Mesenchymal stem cell (in vitro differentiated cells and primary cell): ENCODE results near the gene DIPK1B.

Source experiments
- DNase-seq: peaks from one replicate; pipeline ENCODE4 v3.0.0-alpha.2; 2013
- H2AFZ ChIP-seq: one replicate; pipeline ENCODE4 v1.6.1; 2013; ENCODE audit warnings: low read depth, mild to moderate bottlenecking, control low read depth, inconsistent platforms, low read length, moderate library complexity
- H2AK5ac ChIP-seq: 2 replicates; pipeline ENCODE4 v1.6.1; 2013; ENCODE audit warnings: low read length, moderate library complexity, mild to moderate bottlenecking, inconsistent platforms; ENCODE audit not compliant: severe bottlenecking
- H2BK120ac ChIP-seq: one replicate; pipeline ENCODE4 v1.6.1; 2013; ENCODE audit warnings: low read depth, mild to moderate bottlenecking, inconsistent platforms, low read length, moderate library complexity
- H2BK12ac ChIP-seq, 2 experiments: one replicate each; pipeline ENCODE4 v1.6.1; 2013; ENCODE audit warnings: inconsistent platforms in 2 of 2, low read length in 2 of 2, mild to moderate bottlenecking in 2 of 2, moderate library complexity in 2 of 2, control low read depth in 1 of 2
- H2BK15ac ChIP-seq: one replicate; pipeline ENCODE4 v1.6.1; 2013; ENCODE audit warnings: mild to moderate bottlenecking, low read depth, inconsistent platforms; ENCODE audit not compliant: poor library complexity, severe bottlenecking
- H2BK5ac ChIP-seq: 2 replicates; pipeline ENCODE4 v1.6.1; 2013; ENCODE audit warnings: low read depth, mild to moderate bottlenecking, low read length, control low read depth, inconsistent platforms; ENCODE audit not compliant: poor library complexity, severe bottlenecking
- H3K14ac ChIP-seq, 2 experiments: one replicate each; pipeline ENCODE4 v1.6.1; 2013; ENCODE audit warnings: inconsistent platforms in 2 of 2, low read length in 2 of 2, control low read depth in 1 of 2, mild to moderate bottlenecking in 1 of 2, moderate library complexity in 1 of 2
- H3K18ac ChIP-seq, 2 experiments: one replicate each; pipeline ENCODE4 v1.6.1; 2013; ENCODE audit warnings: inconsistent platforms in 2 of 2, low read length in 2 of 2, control low read depth in 1 of 2, low read depth in 1 of 2, mild to moderate bottlenecking in 1 of 2
- H3K23ac ChIP-seq, 2 experiments: one replicate each; pipeline ENCODE4 v1.6.1; 2013; ENCODE audit warnings: inconsistent platforms in 2 of 2, low read length in 2 of 2, mild to moderate bottlenecking in 2 of 2, moderate library complexity in 2 of 2, control low read depth in 1 of 2
- H3K27ac ChIP-seq: 2 replicates; pipeline ENCODE4 v1.5.1; 2013; ENCODE audit warnings: mild to moderate bottlenecking, moderate library complexity, low read length, control low read depth, inconsistent platforms; ENCODE audit not compliant: poor library complexity, severe bottlenecking
- H3K27me3 ChIP-seq, 2 experiments: 2 replicates each; pipeline versions ENCODE4 v1.6.1 to v1.7.0; 2013; ENCODE audit warnings: low read length in 2 of 2, mild to moderate bottlenecking in 2 of 2, moderate library complexity in 2 of 2, control low read depth in 1 of 2, inconsistent platforms in 1 of 2; ENCODE audit not compliant: control insufficient read depth in 1 of 2, insufficient read depth in 1 of 2
- H3K36me3 ChIP-seq, 2 experiments: 2 replicates each; pipeline versions ENCODE4 v1.6.1 to v1.7.0; 2013; ENCODE audit warnings: low read length in 2 of 2, control low read depth in 1 of 2, inconsistent platforms in 1 of 2, low read depth in 1 of 2, mild to moderate bottlenecking in 1 of 2; ENCODE audit not compliant: insufficient read depth in 2 of 2, control insufficient read depth in 1 of 2
- H3K4ac ChIP-seq, 2 experiments: one replicate each; pipeline ENCODE4 v1.6.1; 2013; ENCODE audit warnings: inconsistent platforms in 2 of 2, low read length in 2 of 2, mild to moderate bottlenecking in 2 of 2, moderate library complexity in 2 of 2, control low read depth in 1 of 2, low read depth in 1 of 2
- H3K4me1 ChIP-seq: 2 replicates; pipeline ENCODE4 v1.6.1; 2013; ENCODE audit warnings: low read depth, low read length, control low read depth; ENCODE audit not compliant: control insufficient read depth, insufficient read depth
- H3K4me2 ChIP-seq: 2 replicates; pipeline ENCODE4 v1.6.1; 2013; ENCODE audit warnings: low read length, mild to moderate bottlenecking, inconsistent platforms; ENCODE audit not compliant: poor library complexity, severe bottlenecking
- H3K4me3 ChIP-seq, 2 experiments: 2 replicates each; pipeline versions ENCODE4 v1.5.1 to v1.7.0; 2013; ENCODE audit warnings: low read length in 2 of 2, mild to moderate bottlenecking in 2 of 2, control low read depth in 1 of 2, low read depth in 1 of 2; ENCODE audit not compliant: insufficient read depth in 1 of 2
- H3K79me1 ChIP-seq: replicated peaks from 2 replicates; pipeline ENCODE4 v1.6.1; 2013; ENCODE audit warnings: mild to moderate bottlenecking, control low read depth, low read length, inconsistent platforms; ENCODE audit not compliant: poor library complexity, severe bottlenecking
- H3K9ac ChIP-seq: 2 replicates; pipeline ENCODE4 v1.7.0; 2013; ENCODE audit warnings: mild to moderate bottlenecking, low read length, moderate library complexity
- H3K9me3 ChIP-seq: 2 replicates; pipeline ENCODE4 v1.7.0; 2013; ENCODE audit warnings: mild to moderate bottlenecking, low read length; ENCODE audit not compliant: control insufficient read depth
- H4K8ac ChIP-seq: one replicate; pipeline ENCODE4 v1.6.1; 2013; ENCODE audit warnings: inconsistent platforms, mild to moderate bottlenecking, low read length, moderate library complexity
- H4K91ac ChIP-seq: one replicate; pipeline ENCODE4 v1.6.1; 2013; ENCODE audit warnings: mild to moderate bottlenecking, low read length, inconsistent platforms
- WGBS: methylation state at CpG from one replicate; pipeline ENCODE4 v1.1.7; 2013; ENCODE audit warnings: mixed read lengths; 5-methylcytosine and 5-hydroxymethylcytosine counted together

Gene DIPK1B

DNA sequence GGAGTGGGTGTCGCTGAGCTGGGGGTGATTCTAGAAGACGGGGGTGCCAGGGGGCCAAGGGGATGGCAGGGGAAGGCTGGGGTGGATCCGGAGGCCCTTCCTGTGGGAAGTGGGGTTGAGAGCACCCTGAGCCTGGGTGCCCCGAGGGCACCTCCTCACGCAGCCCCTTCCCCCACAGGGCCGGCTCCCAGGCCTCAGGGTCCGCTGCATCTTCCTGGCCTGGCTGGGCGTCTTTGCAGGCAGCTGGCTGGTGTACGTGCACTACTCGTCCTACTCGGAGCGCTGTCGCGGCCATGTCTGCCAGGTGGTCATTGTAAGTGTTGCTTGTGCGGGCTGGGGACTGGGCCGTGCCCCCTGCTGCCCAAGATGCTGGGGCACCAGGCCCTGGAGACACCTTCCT lies 5.0 kb downstream of the DIPK1B start:
- Histone ChIP-seq H3K79me1 (peaks cover 6% of the 10 kb centered on the region), H2BK15ac (no peak overlapping the region), H2AK5ac (no peak overlapping the region), H3K4me1 (peaks cover 37% of the 10 kb centered on the region), H2BK120ac (no peak overlapping the region), H3K18ac (no peak overlapping the region), H3K27ac (no peak overlapping the region), H3K4me3 (no peak overlapping the region), H4K8ac (no peak overlapping the region), H3K4ac (no peak overlapping the region), H3K4me2 (no peak overlapping the region), H3K23ac (no peak overlapping the region), H3K14ac (no peak overlapping the region), H3K36me3 (peaks cover 7 to 25% of the 10 kb centered on the region in 2 experiments), H2AFZ (no peak overlapping the region), H3K27me3 (peaks cover 4 to 32% of the 10 kb centered on the region in 2 experiments), H4K91ac (no peak overlapping the region), H3K9me3 (no peaks in the 10 kb centered on the region), H2BK5ac (no peak overlapping the region), H3K9ac (no peak overlapping the region), H2BK12ac (no peak overlapping the region)
- WGBS: 95% methylated on average over 16 of the region's 16 CpGs
- no peak for DNase-seq

DNA sequence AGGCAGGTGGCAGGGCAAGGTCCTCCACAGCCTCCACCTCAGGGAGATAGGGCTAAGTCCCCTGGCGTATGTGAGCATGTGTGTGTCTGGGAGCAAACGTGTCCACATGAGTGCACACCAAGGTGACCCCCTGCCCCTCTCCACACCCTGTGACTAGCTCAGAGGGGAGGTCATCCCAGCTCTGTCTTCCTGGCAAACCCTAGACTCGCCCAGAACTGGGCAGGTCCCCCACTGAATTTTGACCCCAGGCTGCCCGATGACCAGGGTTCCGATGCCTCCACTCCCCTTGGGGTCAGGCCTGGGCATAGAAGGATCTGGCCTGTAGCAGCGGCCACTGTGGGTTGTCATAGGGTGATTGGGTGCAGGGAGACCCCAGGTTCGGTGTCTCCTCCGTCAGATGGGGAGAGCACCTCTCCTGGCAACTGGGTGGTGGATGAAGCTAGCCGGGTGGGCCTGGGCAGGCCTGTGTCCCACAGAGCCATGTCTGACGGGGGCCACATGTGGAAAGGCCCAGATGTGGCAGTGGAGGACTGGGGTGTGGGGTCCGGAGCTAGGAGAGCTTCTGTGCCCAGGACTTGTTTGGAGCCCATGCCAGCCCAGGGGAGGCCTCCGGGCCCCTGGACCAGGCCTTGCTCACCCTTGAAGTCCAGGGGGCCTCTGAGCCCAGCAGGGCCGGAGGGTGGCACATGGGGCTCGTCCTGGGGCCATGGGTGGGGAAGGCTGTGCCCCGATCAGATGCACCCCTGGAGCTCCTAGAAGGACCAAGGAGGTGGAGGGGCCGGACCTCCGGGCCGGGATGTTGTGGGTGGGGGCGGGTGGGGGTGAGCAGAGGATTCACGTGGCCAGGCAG lies 6.2 kb downstream of the DIPK1B start:
- Histone ChIP-seq H4K91ac (no peak overlapping the region), H3K9me3 (no peaks in the 10 kb centered on the region), H3K79me1 (peaks cover 9% of the 10 kb centered on the region), H2AK5ac (no peak overlapping the region), H3K14ac (no peak overlapping the region), H2BK15ac (no peak overlapping the region), H2BK5ac (no peak overlapping the region), H3K27me3 (peaks cover 0 to 23% of the 10 kb centered on the region in 2 experiments), H4K8ac (no peak overlapping the region), H3K4me3 (no peak overlapping the region), H2BK12ac (no peak overlapping the region), H3K9ac (no peak overlapping the region), H3K4ac (no peak overlapping the region), H2AFZ (no peak overlapping the region), H3K27ac (no peak overlapping the region), H3K36me3 (peaks cover 19 to 37% of the 10 kb centered on the region in 2 experiments), H3K23ac (no peak overlapping the region), H3K4me1 (peaks cover 38% of the 10 kb centered on the region), H3K18ac (no peak overlapping the region), H2BK120ac (no peak overlapping the region), H3K4me2 (no peak overlapping the region)
- WGBS: 93% methylated on average over 20 of the region's 20 CpGs
- no peak for DNase-seq

DNA sequence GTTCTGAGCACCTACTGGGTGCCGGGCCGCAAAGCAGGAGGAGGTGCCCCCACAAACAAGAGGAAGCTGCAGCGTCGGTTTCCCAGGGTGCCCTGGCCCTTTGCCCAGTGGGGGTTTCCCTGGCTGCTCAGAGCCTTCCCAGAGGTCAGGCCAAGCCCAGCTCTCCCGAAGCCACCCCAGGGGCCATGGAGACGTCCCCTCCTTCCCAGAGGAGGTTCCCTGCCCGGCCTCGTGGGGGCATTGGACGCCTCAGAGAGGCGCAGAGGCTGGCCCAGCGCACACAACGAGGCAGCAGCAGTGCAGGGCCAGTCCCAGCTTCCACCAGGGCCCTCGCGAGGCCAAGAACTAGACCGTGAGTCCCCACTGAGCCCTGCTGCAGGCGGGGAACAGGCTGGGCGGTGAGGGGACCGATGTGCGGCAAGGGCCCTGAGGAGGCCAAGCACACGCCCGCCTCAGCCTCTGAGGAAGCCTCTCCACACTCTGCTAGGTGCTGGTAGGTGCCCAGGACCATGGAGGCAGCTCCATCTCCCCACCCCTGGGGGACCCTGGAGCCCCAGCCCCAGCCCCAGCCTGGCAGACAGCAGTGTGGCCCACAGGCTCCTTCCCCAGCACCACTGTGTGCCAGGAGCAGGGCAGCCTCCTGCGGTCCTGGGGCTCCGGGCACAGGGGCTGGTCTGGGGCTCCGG lies 7.0 kb downstream of the DIPK1B start:
- Histone ChIP-seq H3K4me3 (no peak overlapping the region), H2AFZ (no peak overlapping the region), H3K79me1 (peaks cover 10% of the 10 kb centered on the region), H2BK120ac (no peak overlapping the region), H3K23ac (no peak overlapping the region), H3K36me3 (peaks cover 26 to 43% of the 10 kb centered on the region in 2 experiments), H3K27me3 (peaks cover 0 to 16% of the 10 kb centered on the region in 2 experiments), H4K8ac (no peak overlapping the region), H2BK5ac (no peak overlapping the region), H3K9ac (no peak overlapping the region), H2AK5ac (no peak overlapping the region), H3K9me3 (no peaks in the 10 kb centered on the region), H3K4ac (no peak overlapping the region), H3K27ac (no peak overlapping the region), H3K14ac (no peak overlapping the region), H3K4me1 (peaks cover 34% of the 10 kb centered on the region), H3K4me2 (no peak overlapping the region), H2BK15ac (no peak overlapping the region), H3K18ac (no peak overlapping the region), H4K91ac (peak overlapping the region; percentile 30), H2BK12ac (no peak overlapping the region)
- 87% methylated on average over 24 of the region's 24 CpGs for WGBS
- no peak for DNase-seq

DNA sequence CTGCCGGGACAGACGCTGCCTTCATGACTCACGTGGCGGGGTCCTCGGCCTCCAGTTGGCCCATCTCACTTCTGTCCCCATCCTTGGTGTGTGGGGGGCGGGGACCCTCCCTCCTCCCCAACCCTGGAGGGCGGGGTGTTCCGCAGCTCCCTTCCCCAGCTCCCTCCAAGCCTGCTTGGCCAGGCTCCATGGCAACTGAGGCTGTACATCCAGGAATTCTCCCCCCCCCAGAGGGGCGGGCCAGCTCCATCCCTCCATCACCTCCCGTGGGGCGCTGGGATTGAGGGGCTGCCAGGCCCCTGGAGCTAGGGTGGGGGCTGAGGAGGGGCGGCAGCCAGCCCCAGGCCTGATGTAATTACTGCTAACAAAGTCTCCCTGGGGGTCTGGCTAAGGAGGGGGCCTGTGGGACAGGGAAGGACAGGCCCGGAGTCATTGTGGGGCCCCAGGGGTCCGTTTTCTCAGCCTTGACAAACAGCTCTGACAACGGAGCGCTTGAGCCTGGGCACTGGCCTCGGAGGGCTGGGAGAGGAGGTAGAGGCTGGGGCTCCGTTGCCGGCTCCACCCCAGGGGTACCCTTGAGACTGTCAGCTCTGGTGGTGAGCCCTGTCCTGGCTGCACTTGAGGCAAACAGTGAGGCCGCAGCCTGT lies 8.0 kb downstream of the DIPK1B start:
- 50% methylated on average over 17 of the region's 20 CpGs for WGBS
- H2AK5ac ChIP-seq: no peak overlapping the region
- DNase-seq: no peak

More for the DNA sequence above, 8.0 kb downstream of the DIPK1B start:
- H3K23ac ChIP-seq: no peak overlapping the region
- no peak overlapping the region for H4K8ac ChIP-seq
- H3K79me1 ChIP-seq: peaks cover 10% of the 10 kb centered on the region
- no peak overlapping the region for H2BK120ac ChIP-seq
- H3K4me2 ChIP-seq: no peak overlapping the region
- peaks cover 36% of the 10 kb centered on the region for H3K4me1 ChIP-seq
- peaks cover 35 to 48% of the 10 kb centered on the region in 2 experiments for H3K36me3 ChIP-seq
- peak overlapping the region; percentile 29 for H3K9ac ChIP-seq
- no peak overlapping the region for H3K4ac ChIP-seq
- H3K9me3 ChIP-seq: no peaks in the 10 kb centered on the region
- H2BK15ac ChIP-seq: no peak overlapping the region
- H3K18ac ChIP-seq: no peak overlapping the region
- peaks cover 0 to 10% of the 10 kb centered on the region in 2 experiments for H3K27me3 ChIP-seq
- no peak overlapping the region for H3K14ac ChIP-seq
- no peak overlapping the region for H2BK5ac ChIP-seq
- H3K4me3 ChIP-seq: no peak overlapping the region
- no peak overlapping the region for H2BK12ac ChIP-seq
- no peak overlapping the region for H4K91ac ChIP-seq
- no peak overlapping the region for H2AFZ ChIP-seq
- H3K27ac ChIP-seq: no peak overlapping the region
